ENCODE data around the gene SYT15.

Gene SYT15

GRCh38 chr10:46554166-46554781, 24.7 kb upstream of the SYT15 start:
- no peak overlapping the region for H3K27ac ChIP-seq
- DNase-seq (ENCODE audit: low spot score), result no peak
- ChIA-PET POLR2A (ENCODE audit: low non-redundant PET) (no interaction called here), CTCF (no interaction called here)
- no peak for TF ChIP-seq CTCF (conservative IDR thresholded peaks at IDR 0.05; ENCODE audit: low read depth)

GRCh38 chr10:46555366-46555712, 23.6 kb upstream of the SYT15 start:
- CTCF ChIA-PET, result interaction anchor here (0.7 kb wide), 2 partner anchors 308 to 1945 kb away, joined by 3 read pairs; no protein-coding TSS in a partner anchor
- H3K27ac ChIP-seq, result no peak overlapping the region
- POLR2A ChIA-PET (ENCODE audit: low non-redundant PET), result no interaction called here
- no peak for TF ChIP-seq CTCF (conservative IDR thresholded peaks at IDR 0.05; ENCODE audit: low read depth)
- no peak for DNase-seq (ENCODE audit: low spot score)

- DNase-seq (ENCODE audit: low spot score), result no peak
- ChIA-PET CTCF (interaction anchor here (0.7 kb wide), 2 partner anchors 309 to 1945 kb away, joined by 3 read pairs; no protein-coding TSS in a partner anchor), POLR2A (ENCODE audit: low non-redundant PET) (no interaction called here)
- TF ChIP-seq CTCF (conservative IDR thresholded peaks at IDR 0.05; ENCODE audit: low read depth), result no peak
- no peak overlapping the region for H3K27ac ChIP-seq
These were observed 23.0 kb upstream of the SYT15 start for GRCh38 chr10:46555713-46556514.

- DNase-seq (ENCODE audit: low spot score), result peak; percentile 44
- ChIA-PET POLR2A (ENCODE audit: low non-redundant PET) (no interaction called here), CTCF (no interaction called here)
- TF ChIP-seq CTCF (conservative IDR thresholded peaks at IDR 0.05; ENCODE audit: low read depth), result no peak
- no peak within 1 kb of the TSS for H3K27ac ChIP-seq
These were observed 22.2 kb upstream of the SYT15 start, which contains the start of gene GPRIN2 for GRCh38 chr10:46556515-46557318. TSS of gene GPRIN2 (minus strand) at chr10:46556658. CDS start at chr10:46550736, 5,922 bp downstream.

GRCh38 chr10:46557319-46558121, 21.4 kb upstream of the SYT15 start:
- H3K27ac ChIP-seq, result no peak overlapping the region
- ChIA-PET CTCF (interaction anchor here (0.6 kb wide), 1 partner anchor 34 kb away, joined by 5 read pairs; no protein-coding TSS in a partner anchor), POLR2A (ENCODE audit: low non-redundant PET) (no interaction called here)
- DNase-seq (ENCODE audit: low spot score), result no peak
- no peak for TF ChIP-seq CTCF (conservative IDR thresholded peaks at IDR 0.05; ENCODE audit: low read depth)

GRCh38 chr10:46558122-46558391, 20.9 kb upstream of the SYT15 start:
- CTCF ChIA-PET, result interaction anchor here (0.6 kb wide), 1 partner anchor 35 kb away, joined by 5 read pairs; no protein-coding TSS in a partner anchor
- no peak overlapping the region for H3K27ac ChIP-seq
- no peak for TF ChIP-seq CTCF (conservative IDR thresholded peaks at IDR 0.05; ENCODE audit: low read depth)
- POLR2A ChIA-PET (ENCODE audit: low non-redundant PET), result no interaction called here
- DNase-seq (ENCODE audit: low spot score), result no peak
